ENCODE measurements around the gene FEN1.

The FEN1 gene

DNA sequence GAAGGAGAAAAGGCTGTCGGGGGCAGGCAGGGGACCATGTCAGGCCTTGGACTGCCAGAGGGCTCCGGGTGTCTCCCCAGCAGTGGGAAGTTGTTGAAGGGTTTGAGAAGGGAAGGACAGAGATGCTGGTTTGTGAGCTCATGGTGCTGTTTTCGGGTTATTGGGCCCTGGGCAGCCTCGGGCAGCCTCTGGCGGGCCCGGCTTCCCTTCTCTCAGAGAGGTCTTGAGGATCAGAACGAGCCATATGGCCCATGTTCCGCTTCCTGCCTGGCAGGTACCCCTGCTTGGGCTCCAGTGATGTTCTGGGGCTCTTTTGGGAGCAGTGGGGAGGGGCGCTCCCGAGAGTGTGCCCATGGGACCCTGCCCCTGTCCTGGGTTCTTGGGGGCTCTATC lies 30.5 kb upstream of the FEN1 start:
- no peak overlapping the region for H3K56ac ChIP-seq (ENCODE audit: low read length)
- no CpG with 5 or more reads among the region's 10 CpGs for WGBS (ENCODE audit: extremely low coverage, insufficient coverage, low lambda C conversion rate)
- no peaks in the 10 kb centered on the region for H3K36me3 ChIP-seq (ENCODE audit: control insufficient read depth, insufficient read depth, low read length)
- no peak overlapping the region for H3K4me2 ChIP-seq (ENCODE audit: low read length)
- DNase-seq: no peak
- no peak overlapping the region for H2BK15ac ChIP-seq (replicated peaks; ENCODE audit: low read depth)
- H3K4me1 ChIP-seq (ENCODE audit: control insufficient read depth, low read depth, low read length): no peaks in the 10 kb centered on the region
- H3K79me1 ChIP-seq (ENCODE audit: low read length): no peaks in the 10 kb centered on the region
- H2AK5ac ChIP-seq (ENCODE audit: low read length): no peak overlapping the region
- H2BK5ac ChIP-seq (ENCODE audit: low read length): no peak overlapping the region
- no peak overlapping the region for H2BK120ac ChIP-seq (ENCODE audit: low read depth, low read length)
- H3K9ac ChIP-seq (ENCODE audit: low read length): no peak overlapping the region
- no peak overlapping the region for H4K8ac ChIP-seq (ENCODE audit: low read depth, low read length)
- no peak overlapping the region for H3K23ac ChIP-seq (ENCODE audit: low read length)
- no peaks in the 10 kb centered on the region for H3K79me2 ChIP-seq (ENCODE audit: control insufficient read depth, insufficient read depth, low read length)
- no peaks in the 10 kb centered on the region for H3K27me3 ChIP-seq (ENCODE audit: insufficient read depth, low read length, poor library complexity)
- no peak overlapping the region for H3K18ac ChIP-seq (ENCODE audit: low read length)
- H3K4me3 ChIP-seq (ENCODE audit: low read length): no peak overlapping the region
- no peak overlapping the region for H4K5ac ChIP-seq (ENCODE audit: low read length)
- H3K27ac ChIP-seq (ENCODE audit: low read depth, low read length): no peak overlapping the region
- H3K4ac ChIP-seq (ENCODE audit: low read depth, low read length): no peak overlapping the region

DNA sequence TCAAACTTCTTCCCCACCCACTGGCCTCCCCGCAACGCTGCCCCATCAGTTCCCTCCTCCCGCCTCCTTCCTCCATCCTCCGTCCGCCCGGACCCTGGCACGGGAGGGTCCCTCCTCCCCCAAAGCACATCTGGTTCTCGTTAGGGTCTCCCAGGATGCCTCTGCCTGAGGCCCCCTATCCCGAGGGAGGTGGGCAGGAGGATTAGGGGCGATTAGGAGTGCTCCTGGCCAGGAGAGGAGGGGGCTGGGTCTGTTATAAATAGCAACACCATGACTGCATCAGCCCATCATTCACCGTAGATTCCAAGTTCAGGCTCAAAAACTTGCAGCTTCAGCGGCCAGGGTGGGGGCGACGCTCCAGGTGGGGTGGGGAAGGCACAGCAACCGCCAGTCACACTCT lies 29.9 kb upstream of the FEN1 start:
- H3K4me2 ChIP-seq (ENCODE audit: low read length): no peak overlapping the region
- no peak overlapping the region for H3K18ac ChIP-seq (ENCODE audit: low read length)
- no peak overlapping the region for H2BK120ac ChIP-seq (ENCODE audit: low read depth, low read length)
- H2BK15ac ChIP-seq (replicated peaks; ENCODE audit: low read depth): no peak overlapping the region
- H3K27me3 ChIP-seq (ENCODE audit: insufficient read depth, low read length, poor library complexity): no peaks in the 10 kb centered on the region
- H2AK5ac ChIP-seq (ENCODE audit: low read length): no peak overlapping the region
- H3K79me2 ChIP-seq (ENCODE audit: control insufficient read depth, insufficient read depth, low read length): no peaks in the 10 kb centered on the region
- H3K27ac ChIP-seq (ENCODE audit: low read depth, low read length): no peak overlapping the region
- H3K4ac ChIP-seq (ENCODE audit: low read depth, low read length): no peak overlapping the region
- no peak overlapping the region for H3K4me3 ChIP-seq (ENCODE audit: low read length)
- no peak overlapping the region for H4K5ac ChIP-seq (ENCODE audit: low read length)
- H3K9ac ChIP-seq (ENCODE audit: low read length): no peak overlapping the region
- DNase-seq: no peak
- H3K56ac ChIP-seq (ENCODE audit: low read length): no peak overlapping the region
- H3K4me1 ChIP-seq (ENCODE audit: control insufficient read depth, low read depth, low read length): no peaks in the 10 kb centered on the region
- no peak overlapping the region for H2BK5ac ChIP-seq (ENCODE audit: low read length)
- H3K23ac ChIP-seq (ENCODE audit: low read length): no peak overlapping the region
- H3K79me1 ChIP-seq (ENCODE audit: low read length): no peaks in the 10 kb centered on the region
- no peaks in the 10 kb centered on the region for H3K36me3 ChIP-seq (ENCODE audit: control insufficient read depth, insufficient read depth, low read length)
- no CpG with 5 or more reads among the region's 15 CpGs for WGBS (ENCODE audit: extremely low coverage, insufficient coverage, low lambda C conversion rate)
- H4K8ac ChIP-seq (ENCODE audit: low read depth, low read length): no peak overlapping the region

GRCh38 chr11:61763930-61764605 lies 28.6 kb upstream of the FEN1 start:
- H3K79me1 ChIP-seq (ENCODE audit: low read length): no peaks in the 10 kb centered on the region
- no peaks in the 10 kb centered on the region for H3K79me2 ChIP-seq (ENCODE audit: control insufficient read depth, insufficient read depth, low read length)
- no peak overlapping the region for H2BK120ac ChIP-seq (ENCODE audit: low read depth, low read length)
- H3K4me3 ChIP-seq (ENCODE audit: low read length): no peak overlapping the region
- no peak overlapping the region for H2BK5ac ChIP-seq (ENCODE audit: low read length)
- H3K23ac ChIP-seq (ENCODE audit: low read length): no peak overlapping the region
- H4K5ac ChIP-seq (ENCODE audit: low read length): no peak overlapping the region
- no peaks in the 10 kb centered on the region for H3K27me3 ChIP-seq (ENCODE audit: insufficient read depth, low read length, poor library complexity)
- no peak overlapping the region for H2BK15ac ChIP-seq (replicated peaks; ENCODE audit: low read depth)
- H3K27ac ChIP-seq (ENCODE audit: low read depth, low read length): no peak overlapping the region
- DNase-seq: no peak
- no peak overlapping the region for H4K8ac ChIP-seq (ENCODE audit: low read depth, low read length)
- no peak overlapping the region for H3K4ac ChIP-seq (ENCODE audit: low read depth, low read length)
- H3K4me1 ChIP-seq (ENCODE audit: control insufficient read depth, low read depth, low read length): no peaks in the 10 kb centered on the region
- no CpG with 5 or more reads among the region's 23 CpGs for WGBS (ENCODE audit: extremely low coverage, insufficient coverage, low lambda C conversion rate)
- H3K9ac ChIP-seq (ENCODE audit: low read length): no peak overlapping the region
- no peak overlapping the region for H3K4me2 ChIP-seq (ENCODE audit: low read length)
- no peaks in the 10 kb centered on the region for H3K36me3 ChIP-seq (ENCODE audit: control insufficient read depth, insufficient read depth, low read length)
- H3K56ac ChIP-seq (ENCODE audit: low read length): no peak overlapping the region
- no peak overlapping the region for H3K18ac ChIP-seq (ENCODE audit: low read length)
- H2AK5ac ChIP-seq (ENCODE audit: low read length): no peak overlapping the region

- no peak overlapping the region for H3K27ac ChIP-seq (ENCODE audit: low read depth, low read length)
- no CpG with 5 or more reads among the region's 22 CpGs for WGBS (ENCODE audit: extremely low coverage, insufficient coverage, low lambda C conversion rate)
- no peak overlapping the region for H3K56ac ChIP-seq (ENCODE audit: low read length)
- no peak overlapping the region for H2BK120ac ChIP-seq (ENCODE audit: low read depth, low read length)
- no peak overlapping the region for H3K23ac ChIP-seq (ENCODE audit: low read length)
- no peak overlapping the region for H4K8ac ChIP-seq (ENCODE audit: low read depth, low read length)
- no peak overlapping the region for H2BK5ac ChIP-seq (ENCODE audit: low read length)
- no peak for DNase-seq
- no peak overlapping the region for H3K18ac ChIP-seq (ENCODE audit: low read length)
- no peak overlapping the region for H3K4me3 ChIP-seq (ENCODE audit: low read length)
- H3K4me2 ChIP-seq (ENCODE audit: low read length): no peak overlapping the region
- H3K27me3 ChIP-seq (ENCODE audit: insufficient read depth, low read length, poor library complexity): no peaks in the 10 kb centered on the region
- no peaks in the 10 kb centered on the region for H3K79me2 ChIP-seq (ENCODE audit: control insufficient read depth, insufficient read depth, low read length)
- H3K79me1 ChIP-seq (ENCODE audit: low read length): no peaks in the 10 kb centered on the region
- H3K36me3 ChIP-seq (ENCODE audit: control insufficient read depth, insufficient read depth, low read length): no peaks in the 10 kb centered on the region
- no peak overlapping the region for H2AK5ac ChIP-seq (ENCODE audit: low read length)
- H2BK15ac ChIP-seq (replicated peaks; ENCODE audit: low read depth): no peak overlapping the region
- no peak overlapping the region for H3K9ac ChIP-seq (ENCODE audit: low read length)
- H3K4me1 ChIP-seq (ENCODE audit: control insufficient read depth, low read depth, low read length): no peaks in the 10 kb centered on the region
- H3K4ac ChIP-seq (ENCODE audit: low read depth, low read length): no peak overlapping the region
- H4K5ac ChIP-seq (ENCODE audit: low read length): no peak overlapping the region
These were observed 28.0 kb upstream of the FEN1 start for GRCh38 chr11:61764606-61765260.

DNA sequence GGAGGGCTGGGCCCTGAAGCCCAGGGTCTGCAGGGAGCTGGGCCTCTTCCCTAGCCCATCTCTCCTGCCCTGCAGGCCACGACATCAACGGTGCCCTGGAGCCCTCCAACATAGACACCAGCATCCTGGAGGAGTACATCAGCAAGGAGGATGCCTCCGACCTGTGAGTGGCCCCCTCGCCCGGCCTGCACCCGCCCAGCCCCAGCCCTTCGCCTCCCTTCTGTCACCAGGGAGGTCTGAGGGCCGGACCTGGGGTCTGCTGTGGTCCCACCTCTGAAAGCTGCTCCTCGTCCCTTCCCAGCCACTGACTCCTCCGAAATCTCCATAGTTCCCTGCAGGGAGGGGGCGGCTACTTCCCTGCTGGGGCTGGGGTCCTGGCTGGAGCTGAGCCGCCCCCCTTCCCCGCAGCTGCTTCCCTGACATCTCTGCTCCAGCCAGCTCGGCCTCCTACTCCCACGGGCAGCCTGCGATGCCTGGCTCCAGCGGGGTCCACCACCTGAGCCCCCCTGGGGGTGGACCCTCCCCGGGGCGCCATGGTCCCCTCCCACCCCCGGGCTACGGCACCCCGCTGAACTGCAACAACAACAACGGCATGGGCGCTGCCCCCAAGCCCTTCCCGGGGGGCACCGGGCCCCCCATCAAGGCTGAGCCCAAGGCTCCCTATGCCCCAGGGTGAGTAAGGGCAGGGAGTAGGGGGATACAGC lies 27.0 kb upstream of the FEN1 start:
- no peak overlapping the region for H3K23ac ChIP-seq (ENCODE audit: low read length)
- H3K79me2 ChIP-seq (ENCODE audit: control insufficient read depth, insufficient read depth, low read length): no peaks in the 10 kb centered on the region
- no peaks in the 10 kb centered on the region for H3K79me1 ChIP-seq (ENCODE audit: low read length)
- H2AK5ac ChIP-seq (ENCODE audit: low read length): no peak overlapping the region
- no peak for DNase-seq
- H3K18ac ChIP-seq (ENCODE audit: low read length): no peak overlapping the region
- H3K27me3 ChIP-seq (ENCODE audit: insufficient read depth, low read length, poor library complexity): no peaks in the 10 kb centered on the region
- no peak overlapping the region for H4K5ac ChIP-seq (ENCODE audit: low read length)
- H3K4me1 ChIP-seq (ENCODE audit: control insufficient read depth, low read depth, low read length): no peaks in the 10 kb centered on the region
- no peak overlapping the region for H2BK5ac ChIP-seq (ENCODE audit: low read length)
- no peak overlapping the region for H3K27ac ChIP-seq (ENCODE audit: low read depth, low read length)
- no peak overlapping the region for H3K4me3 ChIP-seq (ENCODE audit: low read length)
- WGBS (ENCODE audit: extremely low coverage, insufficient coverage, low lambda C conversion rate): no CpG with 5 or more reads among the region's 26 CpGs
- H4K8ac ChIP-seq (ENCODE audit: low read depth, low read length): no peak overlapping the region
- H3K56ac ChIP-seq (ENCODE audit: low read length): no peak overlapping the region
- H3K9ac ChIP-seq (ENCODE audit: low read length): no peak overlapping the region
- no peak overlapping the region for H3K4me2 ChIP-seq (ENCODE audit: low read length)
- no peak overlapping the region for H2BK120ac ChIP-seq (ENCODE audit: low read depth, low read length)
- H3K36me3 ChIP-seq (ENCODE audit: control insufficient read depth, insufficient read depth, low read length): no peaks in the 10 kb centered on the region
- H2BK15ac ChIP-seq (replicated peaks; ENCODE audit: low read depth): no peak overlapping the region
- H3K4ac ChIP-seq (ENCODE audit: low read depth, low read length): no peak overlapping the region

Measured in mesendoderm (in vitro differentiated cells).